ENCODE data around the gene TAB2. TPM values are rescaled to one million over a fixed set of nuclear protein-coding genes. Genes with fewer than 3 reads are reported as not detected.
A peak's percentile ranks its signal among the peaks of the same experiment; 100 is the strongest.

TAB2 gene
- total RNA-seq, 1 donor from 2014 or later: 60.9 TPM

- H3K27me3 ChIP-seq (ENCODE audit: low read depth): no peaks in the 10 kb centered on the region
- no peak overlapping the region for H3K4me3 ChIP-seq
- DNase-seq (no peak), ATAC-seq (no peak)
- H3K4me1 ChIP-seq: peaks cover 7% of the 10 kb centered on the region
- H3K36me3 ChIP-seq: no peaks in the 10 kb centered on the region
- H3K27ac ChIP-seq: no peak overlapping the region
- H3K9me3 ChIP-seq: no peaks in the 10 kb centered on the region
- intact Hi-C loops (cut with DNase I): loop anchor here (5.0 kb wide), 1 partner anchor 351 kb away; no protein-coding TSS in a partner anchor
- no peak for TF ChIP-seq CTCF (IDR thresholded peaks at IDR 0.05)
Observed at GRCh38 chr6:149433405-149433804, 115.9 kb downstream of the TAB2 start.

GRCh38 chr6:149433881-149434280, 116.4 kb downstream of the TAB2 start:
- TF ChIP-seq CTCF (IDR thresholded peaks at IDR 0.05): no peak
- Histone ChIP-seq H3K4me1 (peaks cover 7% of the 10 kb centered on the region), H3K4me3 (no peak overlapping the region), H3K27me3 (ENCODE audit: low read depth) (no peaks in the 10 kb centered on the region), H3K36me3 (no peaks in the 10 kb centered on the region), H3K9me3 (no peaks in the 10 kb centered on the region), H3K27ac (no peak overlapping the region)
- DNase-seq (no peak), ATAC-seq (no peak)
- intact Hi-C loops (cut with DNase I): loop anchor here (5.0 kb wide), 1 partner anchor 352 kb away; no protein-coding TSS in a partner anchor

- peak in 1 of 2 donors; percentile 24 for ATAC-seq
- intact Hi-C loops (cut with DNase I): no loop called here
- H3K27me3 ChIP-seq (ENCODE audit: low read depth): no peaks in the 10 kb centered on the region
- no peak for DNase-seq
- no peak for TF ChIP-seq CTCF (IDR thresholded peaks at IDR 0.05)
- H3K9me3 ChIP-seq: no peaks in the 10 kb centered on the region
- H3K4me1 ChIP-seq: peaks cover 7% of the 10 kb centered on the region
- H3K4me3 ChIP-seq: no peak overlapping the region
- no peaks in the 10 kb centered on the region for H3K36me3 ChIP-seq
- H3K27ac ChIP-seq: no peak overlapping the region
Observed at GRCh38 chr6:149435919-149436586, 118.5 kb downstream of the TAB2 start.

- Histone ChIP-seq H3K27me3 (ENCODE audit: low read depth) (no peaks in the 10 kb centered on the region), H3K9me3 (no peaks in the 10 kb centered on the region), H3K4me1 (peaks cover 6% of the 10 kb centered on the region), H3K36me3 (no peaks in the 10 kb centered on the region), H3K27ac (no peak overlapping the region), H3K4me3 (no peak overlapping the region)
- DNase-seq (no peak), ATAC-seq (no peak)
- no peak for TF ChIP-seq CTCF (IDR thresholded peaks at IDR 0.05)
- intact Hi-C loops (cut with DNase I): no loop called here
Observed at GRCh38 chr6:149436647-149437046, 119.1 kb downstream of the TAB2 start.

GRCh38 chr6:149437212-149437611, 119.7 kb downstream of the TAB2 start:
- no peak overlapping the region for H3K4me3 ChIP-seq
- ATAC-seq (no peak), DNase-seq (no peak)
- no peaks in the 10 kb centered on the region for H3K9me3 ChIP-seq
- no peaks in the 10 kb centered on the region for H3K27me3 ChIP-seq (ENCODE audit: low read depth)
- no peak overlapping the region for H3K27ac ChIP-seq
- peaks cover under 1% of the 10 kb centered on the region for H3K4me1 ChIP-seq
- H3K36me3 ChIP-seq: no peaks in the 10 kb centered on the region
- TF ChIP-seq CTCF (IDR thresholded peaks at IDR 0.05): no peak
- intact Hi-C loops (cut with DNase I): no loop called here
